K562 (cell line): ENCODE results near the gene DENND2C. TPM values are rescaled to one million over a fixed set of nuclear protein-coding genes. Genes with fewer than 3 reads are reported as not detected.

Source experiments
- ATAC-seq: fragments of 200-7000 bp; cut with Tn5 transposase; 3 replicates; pipeline ENCODE4 v1.9.1; 2020; ENCODE audit warnings: moderate library complexity
- BruUV-seq: library from RNA; stranded (reverse); fragments of 400-500 nt; replicated peaks from 2 replicates; lab custom pipeline; 2021; lab: Mats Ljungman, UMichigan
- CTCF ChIA-PET: fragments of 300-600 bp; formaldehyde crosslinking; extraction: SDS; loops from one replicate; lab custom pipeline; 2021; ENCODE audit warnings: low intra/inter-chr PET ratio; lab: Yijun Ruan, JAX
- POLR2A ChIA-PET: fragments of 300-600, 350-650 bp; sonication (Branson Sonifier 250); formaldehyde crosslinking; extraction: SDS; loops from one replicate; lab custom pipeline; 2021; ENCODE audit warnings: antibody characterized with exemption, inconsistent platforms; lab: Yijun Ruan, JAX
- DNase-seq, 4 experiments: peaks; one replicate each; pipeline versions ENCODE4 v3.0.0 to v3.0.0-alpha.2; 2011 to 2018; ENCODE audit warnings: low spot score in 3 of 4, mixed read lengths in 3 of 4; ENCODE audit errors: extremely low read depth in 1 of 4
- FAIRE-seq: peaks from 2 replicates; lab custom pipeline; 2011; peaks lifted over from hg19 to GRCh38; lab: Jason Lieb, UNC
- H2AFZ ChIP-seq: 2 replicates; pipeline ENCODE4 v1.6.0; 2011; ENCODE audit warnings: low read depth, low read length, control low read depth, inconsistent platforms
- H3K27ac ChIP-seq: fragments of 200-600 bp; 3 replicates; pipeline ENCODE4 v1.8.0; 2011; ENCODE audit warnings: low read depth, mild to moderate bottlenecking, control low read depth, inconsistent platforms, low read length, moderate library complexity, mixed read lengths; ENCODE audit errors: extremely low read depth
- H3K27me3 ChIP-seq, 2 experiments: fragments of 300-600 bp in 1 of 2; 2 replicates in 1 of 2; 3 replicates in 1 of 2; pipeline versions ENCODE4 v1.6.0 to v1.8.0; 2011; ENCODE audit warnings: inconsistent platforms in 2 of 2, low read length in 2 of 2, mild to moderate bottlenecking in 1 of 2, mixed read lengths in 1 of 2, moderate library complexity in 1 of 2; ENCODE audit not compliant: control insufficient read depth in 2 of 2, insufficient read depth in 2 of 2
- H3K36me3 ChIP-seq: fragments of 300-600 bp; 3 replicates; pipeline ENCODE4 v1.8.0; 2011; ENCODE audit warnings: mild to moderate bottlenecking, low read length, inconsistent platforms; ENCODE audit not compliant: control insufficient read depth, insufficient read depth
- H3K4me1 ChIP-seq, 2 experiments: fragments of 200-600 bp in 1 of 2; replicated peaks in 1 of 2; 2 replicates in 1 of 2; 3 replicates in 1 of 2; pipeline versions ENCODE4 v1.5.1 to v1.8.0; 2011; ENCODE audit warnings: inconsistent platforms in 2 of 2, low read length in 2 of 2, mild to moderate bottlenecking in 1 of 2, mixed read lengths in 1 of 2, moderate library complexity in 1 of 2; ENCODE audit not compliant: control insufficient read depth in 2 of 2, insufficient read depth in 2 of 2
- H3K4me2 ChIP-seq: 2 replicates; pipeline ENCODE4 v1.6.1; 2011; ENCODE audit warnings: low read length, control low read depth, inconsistent platforms, mixed read lengths; ENCODE audit not compliant: insufficient read depth
- H3K4me3 ChIP-seq: fragments of 200-600 bp; sonication (generic), shearing (Covaris generic); 2 replicates; pipeline ENCODE4 v1.5.1; 2016; ENCODE audit warnings: control low read depth, inconsistent platforms
- H3K79me2 ChIP-seq: fragments of 200-600 bp; 3 replicates; pipeline ENCODE4 v1.8.0; 2011; ENCODE audit warnings: low read length, inconsistent platforms; ENCODE audit not compliant: control insufficient read depth, insufficient read depth
- H3K9ac ChIP-seq, 2 experiments: 2 replicates each; pipeline versions ENCODE4 v1.6.0 to v1.6.1; 2011; ENCODE audit warnings: low read depth in 2 of 2, low read length in 2 of 2, control low read depth in 1 of 2, inconsistent platforms in 1 of 2, mild to moderate bottlenecking in 1 of 2, mixed read lengths in 1 of 2; ENCODE audit not compliant: insufficient read depth in 1 of 2
- H3K9me1 ChIP-seq: one replicate; pipeline ENCODE4 v1.6.0; 2011; ENCODE audit warnings: inconsistent platforms, mild to moderate bottlenecking, low read length, moderate library complexity; ENCODE audit not compliant: control insufficient read depth, insufficient read depth
- H3K9me3 ChIP-seq: replicated peaks from 2 replicates; pipeline ENCODE4 v1.5.1; 2011; ENCODE audit warnings: low read depth, low read length, inconsistent platforms; ENCODE audit not compliant: control insufficient read depth, insufficient read depth
- H4K20me1 ChIP-seq: replicated peaks from 2 replicates; pipeline ENCODE4 v1.6.1; 2011; ENCODE audit warnings: low read length, inconsistent platforms, mixed read lengths; ENCODE audit not compliant: control insufficient read depth, insufficient read depth
- BCLAF1 ChIP-seq, 2 experiments: fragments of 450-650 bp in 1 of 2; IDR thresholded peaks; 2 replicates each; pipeline ENCODE4 v1.6.1; 2011 to 2017; ENCODE audit warnings: low read depth in 2 of 2, antibody characterized with exemption in 1 of 2, borderline replicate concordance in 1 of 2, low read length in 1 of 2, mild to moderate bottlenecking in 1 of 2, mixed read lengths in 1 of 2; ENCODE audit not compliant: control insufficient read depth in 1 of 2
- CREB3L1 ChIP-seq: fragments of 450-650 bp; IDR thresholded peaks from 2 replicates; pipeline ENCODE4 v1.6.1; 2014; ENCODE audit warnings: low read depth, mild to moderate bottlenecking, moderate library complexity, borderline replicate concordance
- DACH1 ChIP-seq: fragments of 450-650 bp; IDR thresholded peaks from 2 replicates; pipeline ENCODE4 v1.6.1; 2018; ENCODE audit not compliant: partially characterized antibody
- FOXO4 ChIP-seq: fragments of 450-650 bp; formaldehyde crosslinking; IDR thresholded peaks from 2 replicates; pipeline ENCODE4 v1.4.0; 2020; ENCODE audit warnings: mild to moderate bottlenecking, moderate library complexity
- GABPA ChIP-seq: fragments of 200-800 bp; sonication (Bioruptor generic); conservative IDR thresholded peaks from 2 replicates; pipeline ENCODE4 v1.6.1; 2016; ENCODE audit warnings: low read depth, missing genetic modification characterization, missing compliant biosample characterization
- MEIS2 ChIP-seq: fragments of 450-650 bp; IDR thresholded peaks from 2 replicates; pipeline ENCODE4 v1.6.1; 2014; ENCODE audit warnings: mild to moderate bottlenecking; ENCODE audit not compliant: partially characterized antibody
- SIX5 ChIP-seq, 2 experiments: IDR thresholded peaks; 2 replicates each; pipeline ENCODE4 v1.6.1; 2011; ENCODE audit warnings: low read length in 2 of 2, borderline replicate concordance in 1 of 2, low read depth in 1 of 2, mild to moderate bottlenecking in 1 of 2, moderate library complexity in 1 of 2; ENCODE audit not compliant: insufficient read depth in 1 of 2
- SRF ChIP-seq, 2 experiments: fragments of 250-450, 450-650 bp in 1 of 2; sonication (Bioruptor Pico) in 1 of 2; sonication (generic) in 1 of 2; formaldehyde crosslinking; IDR thresholded peaks; 2 replicates each; pipeline versions ENCODE4 v1.5.0 to v1.5.1; 2020 to 2022; ENCODE audit warnings: mild to moderate bottlenecking in 1 of 2, missing genetic modification reagents in 1 of 2
- SRSF3 ChIP-seq: fragments of 200-400 bp; formaldehyde crosslinking; IDR thresholded peaks from 2 replicates; pipeline ENCODE4 v1.6.1; 2016; ENCODE audit warnings: mild to moderate bottlenecking, low read length, moderate library complexity; ENCODE audit not compliant: insufficient read depth
- ZC3H4 ChIP-seq: sonication (generic); formaldehyde crosslinking; IDR thresholded peaks from 2 replicates; pipeline ENCODE4 v1.9.0; 2021; ENCODE audit warnings: missing genetic modification reagents, borderline replicate concordance
- ZNF143 ChIP-seq: sonication (generic); formaldehyde crosslinking; IDR thresholded peaks from 2 replicates; pipeline ENCODE4 v1.9.0; 2022; ENCODE audit warnings: mild to moderate bottlenecking, missing genetic modification reagents
- WGBS: fragments of 100-300 bp; shearing (Covaris generic); methylation state at CpG from one replicate; pipeline ENCODE4 v1.1.6; 2016; ENCODE audit warnings: low coverage, mixed read lengths; ENCODE audit not compliant: insufficient coverage; ENCODE audit errors: missing lambda C conversion rate; 5-methylcytosine and 5-hydroxymethylcytosine counted together
- in situ Hi-C: fragments of 300-500 bp; cut with MboI; formaldehyde crosslinking; loops from 4 replicates; pipeline ENCODE4 v1.15.0; 2018; ENCODE audit warnings: inconsistent platforms, mixed read lengths
- intact Hi-C: fragments of 100-400 bp; cut with micrococcal nuclease; formaldehyde crosslinking; loops from 2 replicates; pipeline ENCODE4 v1.14.2; 2022
- polyA plus RNA-seq, 8 experiments: library from polyadenylated mRNA; depleted of rRNA in 4 of 8; stranded (reverse) in 5 of 8; unstranded in 3 of 8; fragments of >200 nt; fragmentation: Nextera tagmentation in 2 of 8; fragmentation: Illumina TruSeq in 1 of 8; extraction: Ambion mirVana in 2 of 8; extraction: Trizol in 1 of 8; gene quantifications; 2 replicates each; pipeline versions ENCODE4 v1.2.1 to v1.2.3, GENCODE V29; 2011 to 2014; ENCODE audit warnings: inconsistent platforms in 1 of 8, missing spikeins in 1 of 8
- total RNA-seq, 7 experiments: library from RNA; depleted of rRNA in 6 of 7; stranded (reverse); fragments of >200 nt in 6 of 7; fragmentation: Illumina TruSeq in 2 of 7; extraction: Trizol in 2 of 7; gene quantifications; 2 replicates each; pipeline versions ENCODE4 v1.2.1 to v1.2.3, GENCODE V29; 2011 to 2021; ENCODE audit warnings: low replicate concordance in 1 of 7

Gene DENND2C
- total and polyA plus RNA-seq, 9 of the 15 experiments (the other 6 are each of a cell fraction or from before 2014, with no cell fraction given) = 0.03 to 0.25 (median 0.14) TPM

- in situ Hi-C loops = no loop called here
- no TSS peak for BruUV-seq
- Histone ChIP-seq H3K9ac (no peak overlapping the region), H3K36me3 (no peaks in the 10 kb centered on the region), H4K20me1 (no peaks in the 10 kb centered on the region), H2AFZ (no peak overlapping the region), H3K4me3 (no peak overlapping the region), H3K27ac (no peak overlapping the region), H3K9me3 (no peaks in the 10 kb centered on the region), H3K79me2 (no peaks in the 10 kb centered on the region), H3K9me1 (no peaks in the 10 kb centered on the region), H3K4me1 (no peaks in the 10 kb centered on the region), H3K4me2 (no peak overlapping the region), H3K27me3 (no peaks in the 10 kb centered on the region)
- ChIA-PET CTCF (no interaction called here), POLR2A (interaction anchor here (0.6 to 0.7 kb wide), 2 partner anchors 19 to 562 kb away, joined by 3 read pairs; no protein-coding TSS in a partner anchor)
- TF ChIP-seq MEIS2 (no peak), ZC3H4 (CRISPR knock-in tag) (no peak), BCLAF1 (IDR thresholded peaks at IDR 0.05; ENCODE audit: borderline replicate concordance in 1 of 2, control insufficient read depth in 1 of 2, low read depth in 2 of 2, low read length in 1 of 2) (no peak), SRSF3 (no peak), CREB3L1 (no peak), ZNF143 (CRISPR knock-in tag) (no peak), SRF (CRISPR knock-in tag; IDR thresholded peaks at IDR 0.05) (no peak), GABPA (tag) (no peak), SIX5 (IDR thresholded peaks at IDR 0.05; ENCODE audit: borderline replicate concordance in 1 of 2, insufficient read depth in 1 of 2, low read depth in 1 of 2, low read length in 2 of 2) (no peak), FOXO4 (CRISPR knock-in tag) (no peak), DACH1 (no peak)
- no peak for DNase-seq
- 0% methylated on average over 1 of the region's 1 CpG for WGBS
- ATAC-seq = no peak
- intact Hi-C loops = no loop called here
- no peak for FAIRE-seq
These were observed 124.5 kb downstream of the DENND2C start for GRCh38 chr1:114545315-114545714.
